GM18519 (cell line): Measurements from ENCODE around the gene MYO1F.

Experiments
- ATAC-seq: cut with Tn5 transposase; IDR thresholded peaks from one replicate; pipeline ENCODE4 v1.9.1; 2021; ENCODE audit warnings: mild to moderate bottlenecking, moderate library complexity; ENCODE audit not compliant: unreplicated experiment, low FRiP score

Gene MYO1F

GRCh38 chr19:8499048-8499833 lies 78.0 kb downstream of the MYO1F start:
- ATAC-seq, result no peak

GRCh38 chr19:8498295-8498694 lies 78.9 kb downstream of the MYO1F start:
- no peak for ATAC-seq

DNA sequence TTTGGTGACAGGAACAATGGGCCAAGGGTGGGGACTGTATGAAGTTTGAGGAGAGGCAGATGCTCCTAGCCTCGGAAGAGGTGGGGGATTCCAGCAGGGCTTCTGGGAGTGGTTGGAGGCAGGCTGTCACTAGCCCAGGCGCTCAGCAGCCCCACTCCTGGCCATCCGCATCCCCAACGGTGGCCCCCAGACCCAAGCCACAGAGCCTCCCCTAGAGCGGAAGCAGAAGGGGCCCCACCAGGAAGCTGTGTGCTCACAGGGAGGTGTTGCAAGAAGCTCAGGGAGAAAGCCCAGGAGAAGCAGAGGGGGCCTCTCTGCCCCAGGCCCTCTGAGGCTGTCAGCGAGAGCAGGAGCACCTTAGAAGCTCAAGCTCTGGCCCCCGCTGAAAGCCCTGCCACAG lies 83.1 kb downstream of the MYO1F start:
- no peak for ATAC-seq

GRCh38 chr19:8491574-8491973 lies 85.7 kb downstream of the MYO1F start:
- no peak for ATAC-seq

DNA sequence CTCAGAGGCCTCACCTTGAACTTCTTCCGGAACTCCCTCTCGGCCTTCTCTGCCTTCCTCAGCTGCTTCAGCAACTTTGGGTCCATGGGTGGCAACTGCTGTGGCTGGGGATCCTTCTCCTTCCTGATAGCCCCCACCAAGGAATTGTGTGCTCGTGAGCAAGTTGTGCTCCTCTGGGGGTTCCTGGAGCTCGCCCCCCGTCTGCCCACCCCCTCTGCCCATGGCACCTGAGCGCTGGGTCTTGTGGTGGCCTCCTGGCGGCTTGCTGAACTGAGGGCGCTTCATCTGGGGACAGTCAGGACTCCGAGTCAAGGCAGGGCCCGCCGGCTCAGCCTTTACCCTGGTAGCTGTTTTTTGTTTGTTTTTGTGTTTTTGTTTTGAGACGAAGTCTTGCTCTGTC lies 86.4 kb downstream of the MYO1F start:
- no peak for ATAC-seq

GRCh38 chr19:8490395-8490760 lies 86.9 kb downstream of the MYO1F start:
- ATAC-seq, result no peak

GRCh38 chr19:8489561-8490394 lies 87.5 kb downstream of the MYO1F start:
- no peak for ATAC-seq

GRCh38 chr19:8488365-8488764 lies 88.9 kb downstream of the MYO1F start:
- ATAC-seq, result no peak

DNA sequence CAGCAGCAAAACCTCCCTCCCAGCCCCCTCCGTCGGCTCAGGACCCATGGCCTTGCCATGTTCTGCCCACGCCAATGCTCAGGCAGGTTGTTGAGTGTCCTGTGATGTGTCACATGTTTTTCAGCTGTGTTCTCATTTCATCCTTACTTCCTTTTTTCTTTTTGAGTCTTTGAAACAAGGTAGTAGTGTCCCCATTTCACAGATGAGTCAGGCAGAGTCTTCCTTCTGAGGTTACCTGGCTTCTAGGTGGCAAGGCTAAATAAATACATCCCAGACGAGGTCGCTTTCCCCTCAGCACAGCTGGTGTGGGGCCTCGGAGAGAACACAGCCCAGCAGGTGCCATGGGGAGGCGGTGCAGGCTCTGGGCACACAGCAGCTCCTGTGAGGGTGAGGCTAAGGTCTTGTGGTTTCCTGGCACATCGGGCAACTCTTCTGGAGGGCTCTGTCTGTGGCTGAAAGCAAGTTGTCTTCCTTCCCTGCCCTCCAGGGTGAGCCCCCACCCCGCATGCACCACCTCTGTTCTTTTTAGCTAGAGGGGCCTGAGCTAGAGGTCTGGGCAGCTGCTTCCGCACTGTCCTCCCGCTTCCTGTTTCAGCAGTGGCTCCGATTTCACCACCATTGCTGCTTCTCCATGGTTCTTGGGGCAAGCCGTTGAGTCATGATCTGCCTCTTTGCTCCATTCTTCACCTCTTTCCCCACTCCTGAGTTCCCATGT lies 89.9 kb downstream of the MYO1F start:
- no peak for ATAC-seq

DNA sequence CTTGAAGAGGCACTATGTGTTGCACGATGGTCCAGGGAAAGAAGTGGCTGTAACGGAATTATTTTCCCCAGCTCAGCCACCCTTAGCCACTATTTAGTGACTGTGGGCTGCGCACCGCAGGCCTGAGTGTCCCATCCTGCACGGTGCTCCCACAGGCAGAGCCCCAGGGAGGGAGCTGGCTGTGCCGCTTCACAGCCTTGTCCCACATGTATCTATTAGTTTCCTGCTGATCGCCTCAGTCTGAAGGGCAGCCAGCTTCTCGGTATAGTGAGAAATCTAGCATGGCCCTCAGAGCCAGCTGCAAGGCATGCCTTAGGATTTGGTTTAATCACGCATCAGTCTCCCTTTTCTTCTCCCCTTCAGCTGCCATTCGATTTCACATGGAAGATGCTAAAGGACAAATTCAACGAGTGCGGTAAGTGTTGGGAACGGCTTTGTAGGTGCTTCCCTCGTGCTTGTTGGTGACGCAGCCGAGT lies 90.5 kb downstream of the MYO1F start:
- ATAC-seq, result no peak

- ATAC-seq, result no peak
Observed at GRCh38 chr19:8485561-8486371, 91.5 kb downstream of the MYO1F start.

GRCh38 chr19:8484331-8484894 lies 92.8 kb downstream of the MYO1F start:
- no peak for ATAC-seq

GRCh38 chr19:8483165-8483564 lies 94.1 kb downstream of the MYO1F start:
- no peak for ATAC-seq

GRCh38 chr19:8482696-8483095 lies 94.5 kb downstream of the MYO1F start:
- no peak for ATAC-seq

GRCh38 chr19:8481616-8482015 lies 95.6 kb downstream of the MYO1F start:
- no peak for ATAC-seq

DNA sequence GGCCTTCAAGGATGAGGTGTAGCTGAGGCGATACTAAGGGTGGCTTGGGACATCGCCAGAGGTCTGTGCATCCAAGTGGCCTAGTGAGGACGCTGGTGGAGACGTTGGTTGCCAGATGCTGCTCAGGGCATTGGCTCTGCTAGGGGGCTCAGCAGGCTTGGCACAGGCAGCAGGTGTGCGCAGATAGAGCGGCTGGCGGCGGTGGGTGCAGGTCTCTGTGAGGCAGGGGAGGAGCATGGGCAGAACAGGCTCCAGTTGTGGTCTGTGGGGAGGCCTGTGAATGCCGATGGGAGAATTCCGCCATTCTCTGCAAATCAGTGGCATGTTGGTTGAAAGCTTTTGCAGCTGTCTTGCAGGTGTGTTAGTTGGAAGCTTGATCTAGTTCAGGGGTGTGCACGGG lies 96.0 kb downstream of the MYO1F start:
- ATAC-seq, result no peak

DNA sequence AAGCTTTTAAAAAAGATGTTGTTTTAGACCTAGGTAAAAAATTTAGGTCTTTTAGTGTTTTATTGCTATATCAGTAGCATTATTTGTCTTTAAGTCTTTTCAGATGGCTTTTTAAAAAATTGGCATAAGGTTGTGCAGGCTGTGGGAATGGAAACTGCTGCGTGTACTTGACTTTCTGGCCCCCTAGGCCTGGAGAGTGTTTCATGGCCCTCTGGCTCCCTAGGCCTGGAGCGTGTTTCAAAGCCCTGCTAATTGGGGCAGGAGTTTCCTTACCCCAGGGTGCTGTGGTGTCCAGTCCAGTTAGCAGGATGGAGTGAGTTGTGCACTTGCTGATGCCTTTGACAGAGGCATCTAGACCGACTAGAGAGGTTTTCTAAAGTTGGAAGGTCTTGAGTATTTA lies 98.6 kb downstream of the MYO1F start:
- no peak for ATAC-seq

DNA sequence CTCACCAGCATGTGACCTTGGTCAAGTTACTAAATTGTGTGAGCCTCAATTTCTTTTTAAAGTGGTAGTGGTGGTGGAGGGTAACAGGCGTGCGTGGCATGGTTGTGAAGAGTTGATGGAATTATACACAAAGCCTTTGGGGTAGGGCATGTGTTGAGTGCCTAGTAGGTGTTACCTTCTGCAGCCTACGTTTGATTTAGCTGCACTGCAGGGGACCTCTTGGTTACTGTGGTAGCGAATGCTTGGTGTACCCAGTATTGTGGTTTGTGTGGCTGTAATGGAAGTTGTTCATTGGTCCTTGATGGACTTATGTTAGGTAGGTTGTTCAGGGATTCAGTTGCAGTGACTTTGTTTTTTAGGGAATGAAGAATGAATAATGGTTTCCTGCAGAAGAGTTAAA lies 99.4 kb downstream of the MYO1F start:
- no peak for ATAC-seq

GRCh38 chr19:8476524-8476923 lies 100.7 kb downstream of the MYO1F start:
- ATAC-seq, result no peak

DNA sequence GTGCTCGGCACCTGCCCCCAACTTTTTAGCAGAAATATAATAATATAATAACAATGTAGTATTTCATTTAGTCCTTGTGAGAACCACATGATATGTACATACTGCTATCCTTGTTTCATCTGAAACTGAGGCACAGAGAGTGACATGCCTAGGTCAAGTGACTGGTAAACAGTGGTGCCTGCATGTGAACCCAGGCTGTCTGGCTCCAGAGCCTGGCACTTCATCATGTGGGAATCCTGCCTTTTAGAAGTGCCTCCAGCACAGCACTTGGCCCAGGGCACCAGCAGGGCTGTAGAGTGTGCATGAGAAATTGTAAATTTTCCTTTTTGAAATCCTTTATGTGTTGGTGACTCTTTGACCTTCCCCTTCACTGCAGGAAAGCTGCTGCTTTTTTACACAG lies 102.2 kb downstream of the MYO1F start:
- ATAC-seq, result no peak
